T-cell (primary cell): ENCODE results near the gene DNAAF6. TPM values are rescaled to one million over a fixed set of nuclear protein-coding genes. Genes with fewer than 3 reads are reported as not detected.

Experiments
- ATAC-seq, 4 experiments: fragments of 200-7000 bp in 3 of 4; fragments of 150-1000 bp in 1 of 4; cut with Tn5 transposase; replicated peaks in 1 of 4; 1 replicate in 3 of 4; 2 replicates in 1 of 4; pipeline ENCODE4 v1.10.0; 2021; ENCODE audit warnings: moderate library complexity in 3 of 4, mild to moderate bottlenecking in 2 of 4, moderate number of reproducible peaks in 1 of 4
- CTCF ChIA-PET, 2 donors: fragments of 300-600 bp; sonication (Branson Sonifier 250); formaldehyde crosslinking; loops; one replicate each; lab custom pipeline; 2022; ENCODE audit warnings: antibody characterized with exemption in 2 of 2; lab: Charles Lee
- POLR2A ChIA-PET, 2 donors: fragments of 300-600 bp; sonication (Branson Sonifier 250); formaldehyde crosslinking; loops; one replicate each; lab custom pipeline; 2022; ENCODE audit warnings: antibody characterized with exemption in 2 of 2; lab: Charles Lee
- DNase-seq, 35 experiments: peaks; one replicate each; pipeline versions ENCODE4 v3.0.0 to v3.0.0-alpha.2; 2013 to 2023
- H3K27ac ChIP-seq: one replicate; pipeline ENCODE4 v1.5.1; 2013; ENCODE audit warnings: low read length
- H3K27me3 ChIP-seq, 2 experiments: replicated peaks in 1 of 2; 1 replicate in 1 of 2; 2 replicates in 1 of 2; pipeline versions ENCODE4 v1.6.1 to v1.7.0; 2013; ENCODE audit warnings: low read length in 1 of 2, mixed read lengths in 1 of 2; ENCODE audit not compliant: control insufficient read depth in 2 of 2, insufficient read depth in 2 of 2; ENCODE audit errors: extremely low read depth in 1 of 2
- H3K36me3 ChIP-seq, 2 donors: 1 replicate in 1 of 2; 2 replicates in 1 of 2; pipeline versions ENCODE4 v1.6.1 to v1.7.0; 2013; ENCODE audit warnings: low read length in 1 of 2; ENCODE audit not compliant: control insufficient read depth in 2 of 2, insufficient read depth in 1 of 2; ENCODE audit errors: extremely low read depth in 1 of 2
- H3K4me1 ChIP-seq, 2 experiments: 1 replicate in 1 of 2; 2 replicates in 1 of 2; pipeline versions ENCODE4 v1.6.1 to v1.7.0; 2013; ENCODE audit warnings: low read length in 2 of 2, mixed read lengths in 1 of 2; ENCODE audit not compliant: insufficient read depth in 2 of 2, control insufficient read depth in 1 of 2; ENCODE audit errors: extremely low read depth in 1 of 2
- H3K4me3 ChIP-seq, 2 donors: 1 replicate in 1 of 2; 2 replicates in 1 of 2; pipeline versions ENCODE4 v1.5.1 to v1.7.0; 2013; ENCODE audit warnings: mild to moderate bottlenecking in 2 of 2, low read length in 1 of 2, moderate library complexity in 1 of 2; ENCODE audit not compliant: control insufficient read depth in 1 of 2; ENCODE audit errors: extremely low read depth in 1 of 2
- H3K9me3 ChIP-seq: 2 replicates; pipeline ENCODE4 v1.7.0; 2013
- H3K27ac Mint-ChIP-seq, 2 donors: one replicate each; pipeline ENCODE4 v1.8.0; 2020 to 2021; ENCODE audit warnings: mild to moderate bottlenecking in 2 of 2, mixed read lengths in 2 of 2
- H3K27me3 Mint-ChIP-seq, 2 donors: one replicate each; pipeline ENCODE4 v1.8.0; 2021 to 2022; ENCODE audit warnings: mixed read lengths in 2 of 2
- H3K36me3 Mint-ChIP-seq: one replicate; pipeline ENCODE4 v1.8.0; 2021; ENCODE audit warnings: mixed read lengths
- H3K4me1 Mint-ChIP-seq, 3 donors: one replicate each; pipeline ENCODE4 v1.8.0; 2020 to 2022; ENCODE audit warnings: mixed read lengths in 3 of 3, mild to moderate bottlenecking in 1 of 3
- H3K4me3 Mint-ChIP-seq, 3 donors: one replicate each; pipeline ENCODE4 v1.8.0; 2020 to 2022; ENCODE audit warnings: mild to moderate bottlenecking in 3 of 3, mixed read lengths in 3 of 3, moderate library complexity in 3 of 3
- H3K9me3 Mint-ChIP-seq, 3 donors: one replicate each; pipeline ENCODE4 v1.8.0; 2020 to 2022; ENCODE audit warnings: mixed read lengths in 3 of 3
- WGBS: methylation state at CpG from one replicate; pipeline ENCODE4 v1.1.5; 2013; ENCODE audit warnings: missing lambda C conversion rate; ENCODE audit not compliant: insufficient coverage; 5-methylcytosine and 5-hydroxymethylcytosine counted together
- total RNA-seq, 35 experiments: library from RNA in 6 of 35; stranded (reverse) in 6 of 35; fragments of 120-200 nt in 1 of 35; gene quantifications; one replicate each; pipeline versions ENCODE4 v1.2.1 to v1.2.4 and lab custom pipeline; 2013 to 2026

The DNAAF6 gene
- total RNA-seq, 5 donors from 2014 or later (not counting 1 experiment from before 2014, with no cell fraction given) = not detected

DNA sequence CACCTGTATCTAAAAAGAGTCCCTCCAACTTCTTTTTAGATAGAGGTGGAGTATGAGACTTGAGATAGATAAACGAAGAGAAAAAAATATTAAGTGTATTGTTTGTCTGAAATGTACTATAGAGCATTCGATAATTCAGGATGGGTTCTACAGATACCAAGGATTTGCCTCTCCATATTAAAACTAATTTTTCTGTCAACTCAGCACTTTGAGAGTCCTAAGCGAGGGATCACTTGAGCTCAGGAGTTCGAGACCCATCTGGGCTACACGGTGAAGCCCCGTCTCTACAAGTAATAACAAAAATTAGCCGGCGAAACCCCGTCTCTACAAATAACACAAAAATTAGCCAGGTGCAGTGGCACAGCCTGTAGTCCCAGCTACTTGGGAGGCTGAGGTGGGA is 1.5 kb downstream of the DNAAF6 start:
- no CpG with 5 or more reads among the region's 9 CpGs for whole genome bisulfite sequencing
- H3K4me1 Mint-ChIP-seq = peaks cover 0 to 7% (median 3%) of the 10 kb centered on the region in 3 donors
- H3K4me1 ChIP-seq = peaks cover 0 to 11% of the 10 kb centered on the region in 2 experiments
- H3K27me3 Mint-ChIP-seq = peaks cover 0 to 9% of the 10 kb centered on the region in 2 donors
- no peak overlapping the region for H3K27ac ChIP-seq
- no peak overlapping the region for H3K27ac Mint-ChIP-seq
- no peaks in the 10 kb centered on the region for H3K9me3 Mint-ChIP-seq
- H3K4me3 Mint-ChIP-seq = no peak overlapping the region
- ChIA-PET CTCF (no interaction called here), POLR2A (no interaction called here)
- no peaks in the 10 kb centered on the region for H3K36me3 Mint-ChIP-seq
- no peak for DNase-seq
- H3K36me3 ChIP-seq = no peaks in the 10 kb centered on the region
- H3K27me3 ChIP-seq = peaks cover 0 to 5% of the 10 kb centered on the region in 2 experiments
- no peak overlapping the region for H3K4me3 ChIP-seq
- no peaks in the 10 kb centered on the region for H3K9me3 ChIP-seq
- no peak for ATAC-seq

DNA sequence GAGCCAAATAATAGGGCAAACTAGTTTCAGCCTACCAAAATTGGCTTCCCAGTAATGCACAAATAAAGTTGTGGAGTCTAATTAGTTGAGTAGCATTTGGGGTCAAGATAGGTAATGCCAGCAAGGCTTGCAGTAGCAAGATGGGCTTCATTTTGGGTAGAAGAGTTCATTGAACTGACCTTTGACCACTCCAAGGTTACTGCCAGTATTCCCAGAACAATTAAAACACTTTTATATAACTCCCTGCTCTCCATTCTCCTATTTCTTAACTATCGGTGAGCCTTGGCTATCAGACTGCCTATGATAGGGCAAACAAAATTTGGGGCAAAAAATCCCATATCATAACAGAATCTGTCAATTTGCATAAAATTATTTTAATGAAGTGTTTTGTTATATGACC is 7.1 kb downstream of the DNAAF6 start:
- Mint-ChIP-seq H3K27ac (no peak overlapping the region), H3K36me3 (no peaks in the 10 kb centered on the region), H3K4me3 (no peak overlapping the region), H3K4me1 (no peaks in the 10 kb centered on the region), H3K27me3 (peaks cover 0 to 28% of the 10 kb centered on the region in 2 donors), H3K9me3 (no peaks in the 10 kb centered on the region)
- ATAC-seq (no peak), DNase-seq (no peak)
- Histone ChIP-seq H3K9me3 (no peaks in the 10 kb centered on the region), H3K27me3 (no peaks in the 10 kb centered on the region), H3K4me3 (no peak overlapping the region), H3K4me1 (no peaks in the 10 kb centered on the region), H3K27ac (no peak overlapping the region), H3K36me3 (no peaks in the 10 kb centered on the region)
- ChIA-PET POLR2A (no interaction called here), CTCF (no interaction called here)
- no CpG with 5 or more reads among the region's 1 CpG for WGBS

DNA sequence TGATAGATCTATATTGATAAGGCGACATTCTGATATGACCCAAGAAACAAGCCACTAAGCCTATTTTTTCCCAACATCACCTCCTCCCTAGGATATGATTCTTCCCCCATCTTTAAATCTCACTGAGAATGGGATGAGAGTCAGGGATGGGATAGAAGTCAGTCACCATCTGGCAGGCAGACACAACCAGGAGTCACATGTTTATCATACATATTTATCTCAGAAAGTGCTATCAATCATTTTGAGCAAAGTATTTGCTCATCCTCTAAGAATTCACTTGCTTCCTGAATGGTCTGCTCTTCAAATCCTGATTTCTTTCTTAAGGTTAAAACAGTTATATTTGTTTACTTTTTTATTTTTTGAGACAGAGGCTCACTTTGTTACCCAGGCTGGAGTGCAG is 20.3 kb downstream of the DNAAF6 start:
- no peaks in the 10 kb centered on the region for H3K36me3 Mint-ChIP-seq
- H3K27ac ChIP-seq = no peak overlapping the region
- CTCF ChIA-PET = no interaction called here
- H3K4me3 Mint-ChIP-seq = no peak overlapping the region
- ATAC-seq (no peak), DNase-seq (no peak)
- H3K27ac Mint-ChIP-seq = no peak overlapping the region
- H3K4me1 ChIP-seq = no peaks in the 10 kb centered on the region
- H3K4me1 Mint-ChIP-seq = no peaks in the 10 kb centered on the region
- no CpG with 5 or more reads among the region's 1 CpG for WGBS
- H3K27me3 ChIP-seq = no peaks in the 10 kb centered on the region
- POLR2A ChIA-PET = no interaction called here
- no peak overlapping the region for H3K4me3 ChIP-seq
- no peaks in the 10 kb centered on the region for H3K36me3 ChIP-seq
- H3K9me3 Mint-ChIP-seq = no peaks in the 10 kb centered on the region
- no peaks in the 10 kb centered on the region for H3K9me3 ChIP-seq
- peaks cover 4 to 47% of the 10 kb centered on the region in 2 donors for H3K27me3 Mint-ChIP-seq

DNA sequence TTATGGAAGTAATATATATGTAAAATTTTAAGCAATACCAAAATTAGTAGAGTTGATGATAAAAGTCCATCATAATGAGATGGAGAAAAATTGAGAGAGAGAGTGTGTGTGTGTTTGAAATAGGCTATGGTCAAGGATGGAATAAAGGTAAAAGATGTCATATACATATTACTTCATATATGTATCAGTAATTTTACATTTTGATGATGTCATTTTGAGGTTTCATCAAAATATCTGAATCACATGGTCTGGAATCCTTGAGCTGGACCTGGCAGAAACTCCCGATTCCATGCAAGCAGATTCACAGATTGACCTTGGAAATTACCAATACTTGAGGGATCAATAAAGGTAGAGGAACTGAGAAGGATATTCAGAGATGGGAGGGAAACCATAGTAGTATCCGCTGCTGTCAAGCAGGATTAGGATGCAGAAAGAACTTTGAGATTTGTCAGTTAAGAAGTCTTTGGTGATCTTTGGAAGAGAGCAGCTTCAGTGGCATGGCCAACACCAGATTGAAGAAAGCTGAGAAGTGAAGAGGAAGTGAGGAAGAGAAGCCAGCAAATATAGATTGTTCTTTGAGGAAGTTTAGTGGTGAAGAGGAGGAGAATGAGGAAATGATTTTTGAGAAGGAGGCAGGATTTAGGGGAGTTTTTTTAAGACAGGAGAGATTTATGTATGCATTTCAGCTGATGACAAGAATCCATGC is 21.5 kb downstream of the DNAAF6 start:
- no peaks in the 10 kb centered on the region for H3K4me1 ChIP-seq
- Mint-ChIP-seq H3K36me3 (no peaks in the 10 kb centered on the region), H3K9me3 (no peaks in the 10 kb centered on the region), H3K27me3 (peaks cover 4 to 46% of the 10 kb centered on the region in 2 donors), H3K27ac (no peak overlapping the region), H3K4me3 (no peak overlapping the region), H3K4me1 (no peaks in the 10 kb centered on the region)
- no peaks in the 10 kb centered on the region for H3K36me3 ChIP-seq
- no peak for ATAC-seq
- DNase-seq = no peak
- POLR2A ChIA-PET = no interaction called here
- H3K27ac ChIP-seq = no peak overlapping the region
- H3K9me3 ChIP-seq = no peaks in the 10 kb centered on the region
- H3K27me3 ChIP-seq = no peaks in the 10 kb centered on the region
- whole genome bisulfite sequencing = 90% methylated on average over 2 of the region's 2 CpGs
- CTCF ChIA-PET = interaction anchor here in 1 of 2 donors (0.6 kb wide), 1 partner anchor 47 kb away, joined by 4 read pairs; no protein-coding TSS in a partner anchor
- no peak overlapping the region for H3K4me3 ChIP-seq

DNA sequence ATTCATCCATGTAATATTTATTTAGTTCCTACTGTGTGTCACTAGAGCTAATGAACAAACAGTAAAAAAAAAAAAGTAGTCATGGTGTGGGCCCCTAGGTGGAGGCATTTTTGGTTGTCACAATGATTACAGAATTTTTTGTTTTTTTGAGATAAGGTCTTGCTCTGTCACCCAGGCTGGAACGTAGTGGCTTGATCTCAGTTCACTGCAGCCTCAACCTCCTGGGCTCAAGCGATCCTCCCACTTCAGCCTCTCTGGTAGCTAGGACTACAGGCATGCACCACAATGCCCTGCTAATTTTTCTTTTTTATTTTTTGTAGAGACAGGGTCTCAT is 22.0 kb downstream of the DNAAF6 start:
- ATAC-seq = no peak
- Histone ChIP-seq H3K9me3 (no peaks in the 10 kb centered on the region), H3K27me3 (no peaks in the 10 kb centered on the region), H3K4me1 (no peaks in the 10 kb centered on the region), H3K4me3 (no peak overlapping the region), H3K36me3 (no peaks in the 10 kb centered on the region), H3K27ac (no peak overlapping the region)
- no peaks in the 10 kb centered on the region for H3K36me3 Mint-ChIP-seq
- DNase-seq = no peak
- no peaks in the 10 kb centered on the region for H3K4me1 Mint-ChIP-seq
- no peak overlapping the region for H3K4me3 Mint-ChIP-seq
- H3K27me3 Mint-ChIP-seq = peaks cover 4 to 41% of the 10 kb centered on the region in 2 donors
- no peak overlapping the region for H3K27ac Mint-ChIP-seq
- H3K9me3 Mint-ChIP-seq = no peaks in the 10 kb centered on the region
- POLR2A ChIA-PET = no interaction called here
- no CpG with 5 or more reads among the region's 2 CpGs for WGBS
- CTCF ChIA-PET = no interaction called here

DNA sequence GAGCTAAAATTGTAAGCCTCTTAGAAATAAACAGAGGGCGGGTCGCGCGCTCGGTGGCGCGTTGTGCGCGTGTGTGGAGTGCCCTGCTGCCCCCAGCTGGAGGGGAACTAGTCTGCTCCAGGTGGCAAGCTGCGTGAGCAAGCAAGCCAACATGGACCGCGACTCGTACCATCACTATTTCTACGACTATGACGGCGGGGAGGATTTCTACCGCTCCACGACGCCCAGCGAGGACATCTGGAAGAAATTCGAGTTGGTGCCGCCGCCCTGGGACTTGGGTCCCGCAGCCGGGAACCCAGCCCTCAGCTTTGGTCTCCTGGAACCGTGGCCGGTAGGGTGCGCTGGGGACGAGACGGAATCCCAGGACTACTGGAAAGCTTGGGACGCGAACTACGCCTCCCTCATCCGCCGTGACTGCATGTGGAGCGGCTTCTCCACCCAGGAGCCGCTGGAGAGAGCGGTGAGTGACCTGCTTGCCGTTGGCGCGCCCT is 66.1 kb downstream of the DNAAF6 start:
- peaks cover 0 to 20% of the 10 kb centered on the region in 2 experiments for H3K27me3 ChIP-seq
- no peaks in the 10 kb centered on the region for H3K36me3 ChIP-seq
- Mint-ChIP-seq H3K4me1 (peaks cover 0 to 6% (median 6%) of the 10 kb centered on the region in 3 donors), H3K27me3 (peaks cover 16 to 25% of the 10 kb centered on the region in 2 donors), H3K4me3 (peak overlapping the region in 1 of 3 donors; percentile 39), H3K36me3 (no peaks in the 10 kb centered on the region), H3K27ac (no peak overlapping the region), H3K9me3 (no peaks in the 10 kb centered on the region)
- 11% methylated on average over 32 of the region's 41 CpGs for WGBS
- peak in 2 of 4 experiments; percentile 48 to 58 for ATAC-seq
- ChIA-PET CTCF (interaction anchor here in 1 of 2 donors (0.6 kb wide), 1 partner anchor 162 kb away, joined by 5 read pairs; no protein-coding TSS in a partner anchor), POLR2A (no interaction called here)
- no peaks in the 10 kb centered on the region for H3K9me3 ChIP-seq
- H3K27ac ChIP-seq = no peak overlapping the region
- peaks cover 0 to 3% of the 10 kb centered on the region in 2 experiments for H3K4me1 ChIP-seq
- H3K4me3 ChIP-seq = no peak overlapping the region
- peak in 8 of 35 experiments; percentile 0 to 6 (median 2) for DNase-seq
